C4-2B (cell line): Measurements from ENCODE around the gene LTBP4.

Source experiments
- ZFX ChIP-seq: fragments of 450-650 bp; IDR thresholded peaks from 2 replicates; pipeline ENCODE4 v1.6.1; 2017
- TF ChIP-seq, protein P1 (sequence below): fragments of 450-650 bp; conservative IDR thresholded peaks from 2 replicates; pipeline ENCODE4 v1.5.1; 2017; ENCODE audit warnings: mild to moderate bottlenecking

DNA sequence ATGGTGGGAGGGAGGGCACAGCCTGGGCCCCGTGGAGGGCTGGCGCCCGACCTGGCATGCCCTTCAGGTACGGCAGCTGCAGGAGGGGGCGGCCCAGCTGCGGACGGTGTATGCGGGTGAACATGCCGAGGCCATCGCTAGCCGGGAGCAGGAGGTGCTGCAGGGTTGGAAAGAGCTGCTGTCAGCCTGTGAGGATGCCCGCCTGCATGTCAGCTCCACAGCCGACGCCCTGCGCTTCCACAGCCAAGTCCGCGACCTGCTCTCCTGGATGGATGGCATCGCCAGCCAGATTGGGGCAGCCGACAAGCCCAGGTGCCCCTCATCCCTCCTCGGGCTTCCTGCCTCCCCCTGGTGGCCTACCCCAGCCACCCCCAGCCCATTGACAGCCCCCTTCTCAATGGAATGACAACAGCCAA is 41.1 kb upstream of the LTBP4 start:
- TF ChIP-seq, protein P1, sequence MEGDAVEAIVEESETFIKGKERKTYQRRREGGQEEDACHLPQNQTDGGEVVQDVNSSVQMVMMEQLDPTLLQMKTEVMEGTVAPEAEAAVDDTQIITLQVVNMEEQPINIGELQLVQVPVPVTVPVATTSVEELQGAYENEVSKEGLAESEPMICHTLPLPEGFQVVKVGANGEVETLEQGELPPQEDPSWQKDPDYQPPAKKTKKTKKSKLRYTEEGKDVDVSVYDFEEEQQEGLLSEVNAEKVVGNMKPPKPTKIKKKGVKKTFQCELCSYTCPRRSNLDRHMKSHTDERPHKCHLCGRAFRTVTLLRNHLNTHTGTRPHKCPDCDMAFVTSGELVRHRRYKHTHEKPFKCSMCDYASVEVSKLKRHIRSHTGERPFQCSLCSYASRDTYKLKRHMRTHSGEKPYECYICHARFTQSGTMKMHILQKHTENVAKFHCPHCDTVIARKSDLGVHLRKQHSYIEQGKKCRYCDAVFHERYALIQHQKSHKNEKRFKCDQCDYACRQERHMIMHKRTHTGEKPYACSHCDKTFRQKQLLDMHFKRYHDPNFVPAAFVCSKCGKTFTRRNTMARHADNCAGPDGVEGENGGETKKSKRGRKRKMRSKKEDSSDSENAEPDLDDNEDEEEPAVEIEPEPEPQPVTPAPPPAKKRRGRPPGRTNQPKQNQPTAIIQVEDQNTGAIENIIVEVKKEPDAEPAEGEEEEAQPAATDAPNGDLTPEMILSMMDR: no peak
- TF ChIP-seq ZFX: no peak
